HepG2 (cell line): Measurements from ENCODE around the gene CD300A. TPM values are rescaled to one million over a fixed set of nuclear protein-coding genes. Genes with fewer than 3 reads are reported as not detected.

Experiments
- HIVEP1 ChIP-seq: sonication (generic); formaldehyde crosslinking; IDR thresholded peaks from 2 replicates; pipeline ENCODE4 v1.4.0; 2020; ENCODE audit warnings: mild to moderate bottlenecking, missing genetic modification reagents
- NCOA2 ChIP-seq: sonication (generic); formaldehyde crosslinking; IDR thresholded peaks from 2 replicates; pipeline ENCODE4 v1.8.0; 2022; ENCODE audit warnings: inconsistent platforms
- RXRB ChIP-seq: IDR thresholded peaks from 2 replicates; pipeline ENCODE4 v1.6.1; 2016; ENCODE audit warnings: borderline replicate concordance, missing genetic modification reagents, missing compliant biosample characterization
- SCMH1 ChIP-seq: sonication (generic); formaldehyde crosslinking; IDR thresholded peaks from 2 replicates; pipeline ENCODE4 v1.9.0; 2021; ENCODE audit warnings: missing genetic modification reagents, mild to moderate bottlenecking, borderline replicate concordance
- SP1 ChIP-seq, 2 experiments: fragments of 450-650 bp in 1 of 2; sonication (generic) in 1 of 2; formaldehyde crosslinking in 1 of 2; IDR thresholded peaks; 2 replicates each; pipeline versions ENCODE4 v1.4.0 to v1.6.1; 2016 to 2020; ENCODE audit warnings: missing genetic modification reagents in 1 of 2
- SP140L ChIP-seq: sonication (generic); formaldehyde crosslinking; IDR thresholded peaks from 2 replicates; pipeline ENCODE4 v1.4.0; 2020; ENCODE audit warnings: missing genetic modification reagents, borderline replicate concordance
- TBX2 ChIP-seq: sonication (generic); formaldehyde crosslinking; IDR thresholded peaks from 2 replicates; pipeline ENCODE4 v1.5.0; 2020; ENCODE audit warnings: missing genetic modification reagents, mild to moderate bottlenecking, borderline replicate concordance
- ZFP36L1 ChIP-seq: sonication (generic); formaldehyde crosslinking; IDR thresholded peaks from 2 replicates; pipeline ENCODE4 v1.8.0; 2022; ENCODE audit warnings: mild to moderate bottlenecking, missing genetic modification reagents, moderate library complexity
- ZNF230 ChIP-seq: sonication (generic); formaldehyde crosslinking; IDR thresholded peaks from 2 replicates; pipeline ENCODE4 v1.4.0; 2020; ENCODE audit warnings: mild to moderate bottlenecking, missing genetic modification reagents
- ZNF235 ChIP-seq: sonication (generic); formaldehyde crosslinking; IDR thresholded peaks from 2 replicates; pipeline ENCODE4 v1.8.1; 2023; ENCODE audit warnings: mild to moderate bottlenecking, missing genetic modification reagents, borderline replicate concordance
- ZNF251 ChIP-seq: sonication (generic); formaldehyde crosslinking; IDR thresholded peaks from 2 replicates; pipeline ENCODE4 v1.9.0; 2021; ENCODE audit warnings: mild to moderate bottlenecking, missing genetic modification reagents
- ZNF383 ChIP-seq: sonication (generic); formaldehyde crosslinking; IDR thresholded peaks from 2 replicates; pipeline ENCODE4 v1.4.0; 2020; ENCODE audit warnings: missing genetic modification reagents, mild to moderate bottlenecking, borderline replicate concordance
- ZNF780A ChIP-seq: sonication (generic); formaldehyde crosslinking; IDR thresholded peaks from 2 replicates; pipeline ENCODE4 v1.8.0; 2022; ENCODE audit warnings: mild to moderate bottlenecking, missing genetic modification reagents, moderate library complexity
- polyA plus RNA-seq, 8 experiments: library from polyadenylated mRNA; depleted of rRNA in 3 of 8; stranded (reverse) in 7 of 8; unstranded in 1 of 8; fragments of >200 nt; fragmentation: Illumina TruSeq in 4 of 8; extraction: Trizol in 4 of 8; gene quantifications; 2 replicates each; pipeline versions ENCODE4 v1.2.1 to v1.2.3, GENCODE V29; 2011 to 2016; ENCODE audit warnings: low read depth in 4 of 8, missing spikeins in 1 of 8, mixed read lengths in 1 of 8; ENCODE audit not compliant: insufficient read depth in 1 of 8
- total RNA-seq, 5 experiments: library from RNA; depleted of rRNA; stranded (reverse); fragments of >200 nt; fragmentation: Illumina TruSeq; extraction: Trizol; gene quantifications; 2 replicates each; pipeline ENCODE4 v1.2.3, GENCODE V29; 2016; ENCODE audit warnings: low read depth in 1 of 5
- TF ChIP-seq, protein P1 (sequence below): sonication (generic); formaldehyde crosslinking; IDR thresholded peaks from 2 replicates; pipeline ENCODE4 v1.4.0; 2020; ENCODE audit warnings: missing genetic modification reagents
- TF ChIP-seq, protein P2 (sequence below): IDR thresholded peaks from 2 replicates; pipeline ENCODE4 v1.6.1; 2012; ENCODE audit warnings: low read length, improper control_type of control experiment
- TF ChIP-seq, protein P3 (sequence below): sonication (generic); formaldehyde crosslinking; IDR thresholded peaks from 2 replicates; pipeline ENCODE4 v1.8.1; 2023; ENCODE audit warnings: missing genetic modification reagents, inconsistent platforms, borderline replicate concordance
- TF ChIP-seq, protein P4 (sequence below): sonication (generic); formaldehyde crosslinking; conservative IDR thresholded peaks from 2 replicates; pipeline ENCODE4 v1.8.0; 2022; ENCODE audit warnings: low read depth, missing genetic modification reagents
- TF ChIP-seq, protein P5 (sequence below): sonication (generic); formaldehyde crosslinking; IDR thresholded peaks from 2 replicates; pipeline ENCODE4 v1.8.0; 2022; ENCODE audit warnings: mild to moderate bottlenecking, missing genetic modification reagents, moderate library complexity

CD300A gene
- total and polyA plus RNA-seq, 2 of the 13 experiments (the other 11 are each of a cell fraction or from before 2014, with no cell fraction given): not detected

DNA sequence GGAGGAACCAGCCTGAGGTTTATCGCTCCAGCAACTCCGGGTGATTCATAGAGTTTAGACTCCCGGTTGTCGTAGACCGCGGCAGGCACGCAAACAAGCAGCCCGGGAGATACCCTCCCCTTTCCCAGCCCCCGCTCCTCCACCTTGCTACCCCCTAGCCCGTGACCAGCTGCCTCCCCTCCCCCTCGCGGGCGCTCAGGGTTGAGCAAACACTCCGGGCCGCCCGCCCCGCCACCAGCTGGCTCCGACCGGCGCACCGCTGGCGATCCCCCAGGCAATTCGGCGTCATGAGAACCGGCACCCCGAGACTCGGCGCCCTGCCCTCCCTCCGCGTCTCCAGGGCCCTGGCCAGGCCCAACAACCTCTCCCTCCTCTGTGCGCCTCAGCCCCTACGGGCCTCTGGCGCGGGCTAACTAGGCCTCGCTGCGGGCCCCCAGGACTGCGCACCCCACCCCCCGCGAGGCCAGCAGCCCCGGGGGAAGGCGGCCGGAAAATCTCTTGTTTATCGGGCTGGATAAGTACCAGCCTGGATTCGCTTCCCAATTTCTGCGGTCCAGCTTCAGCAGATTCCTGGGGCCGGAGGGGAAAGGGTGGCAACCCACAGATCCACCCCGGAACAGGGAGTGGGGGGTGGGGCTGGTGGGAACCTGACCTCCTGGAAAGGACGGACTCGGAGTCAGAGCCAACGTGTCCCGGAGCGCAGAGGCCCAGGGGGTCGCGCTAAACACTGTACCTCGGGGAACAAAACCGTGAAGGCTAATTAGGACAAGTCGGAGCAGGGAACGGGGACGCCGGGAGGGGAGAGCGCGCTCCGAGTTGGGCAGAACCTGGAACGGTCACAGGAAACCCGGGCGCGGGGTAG lies 35.5 kb upstream of the CD300A start (continued):
- TF ChIP-seq, protein P1, sequence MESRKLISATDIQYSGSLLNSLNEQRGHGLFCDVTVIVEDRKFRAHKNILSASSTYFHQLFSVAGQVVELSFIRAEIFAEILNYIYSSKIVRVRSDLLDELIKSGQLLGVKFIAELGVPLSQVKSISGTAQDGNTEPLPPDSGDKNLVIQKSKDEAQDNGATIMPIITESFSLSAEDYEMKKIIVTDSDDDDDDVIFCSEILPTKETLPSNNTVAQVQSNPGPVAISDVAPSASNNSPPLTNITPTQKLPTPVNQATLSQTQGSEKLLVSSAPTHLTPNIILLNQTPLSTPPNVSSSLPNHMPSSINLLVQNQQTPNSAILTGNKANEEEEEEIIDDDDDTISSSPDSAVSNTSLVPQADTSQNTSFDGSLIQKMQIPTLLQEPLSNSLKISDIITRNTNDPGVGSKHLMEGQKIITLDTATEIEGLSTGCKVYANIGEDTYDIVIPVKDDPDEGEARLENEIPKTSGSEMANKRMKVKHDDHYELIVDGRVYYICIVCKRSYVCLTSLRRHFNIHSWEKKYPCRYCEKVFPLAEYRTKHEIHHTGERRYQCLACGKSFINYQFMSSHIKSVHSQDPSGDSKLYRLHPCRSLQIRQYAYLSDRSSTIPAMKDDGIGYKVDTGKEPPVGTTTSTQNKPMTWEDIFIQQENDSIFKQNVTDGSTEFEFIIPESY (CRISPR knock-in tag): no peak
- TF ChIP-seq ZNF235 (CRISPR knock-in tag): no peak
- TF ChIP-seq, protein P2, sequence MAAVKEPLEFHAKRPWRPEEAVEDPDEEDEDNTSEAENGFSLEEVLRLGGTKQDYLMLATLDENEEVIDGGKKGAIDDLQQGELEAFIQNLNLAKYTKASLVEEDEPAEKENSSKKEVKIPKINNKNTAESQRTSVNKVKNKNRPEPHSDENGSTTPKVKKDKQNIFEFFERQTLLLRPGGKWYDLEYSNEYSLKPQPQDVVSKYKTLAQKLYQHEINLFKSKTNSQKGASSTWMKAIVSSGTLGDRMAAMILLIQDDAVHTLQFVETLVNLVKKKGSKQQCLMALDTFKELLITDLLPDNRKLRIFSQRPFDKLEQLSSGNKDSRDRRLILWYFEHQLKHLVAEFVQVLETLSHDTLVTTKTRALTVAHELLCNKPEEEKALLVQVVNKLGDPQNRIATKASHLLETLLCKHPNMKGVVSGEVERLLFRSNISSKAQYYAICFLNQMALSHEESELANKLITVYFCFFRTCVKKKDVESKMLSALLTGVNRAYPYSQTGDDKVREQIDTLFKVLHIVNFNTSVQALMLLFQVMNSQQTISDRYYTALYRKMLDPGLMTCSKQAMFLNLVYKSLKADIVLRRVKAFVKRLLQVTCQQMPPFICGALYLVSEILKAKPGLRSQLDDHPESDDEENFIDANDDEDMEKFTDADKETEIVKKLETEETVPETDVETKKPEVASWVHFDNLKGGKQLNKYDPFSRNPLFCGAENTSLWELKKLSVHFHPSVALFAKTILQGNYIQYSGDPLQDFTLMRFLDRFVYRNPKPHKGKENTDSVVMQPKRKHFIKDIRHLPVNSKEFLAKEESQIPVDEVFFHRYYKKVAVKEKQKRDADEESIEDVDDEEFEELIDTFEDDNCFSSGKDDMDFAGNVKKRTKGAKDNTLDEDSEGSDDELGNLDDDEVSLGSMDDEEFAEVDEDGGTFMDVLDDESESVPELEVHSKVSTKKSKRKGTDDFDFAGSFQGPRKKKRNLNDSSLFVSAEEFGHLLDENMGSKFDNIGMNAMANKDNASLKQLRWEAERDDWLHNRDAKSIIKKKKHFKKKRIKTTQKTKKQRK: no peak
- TF ChIP-seq, protein P3, sequence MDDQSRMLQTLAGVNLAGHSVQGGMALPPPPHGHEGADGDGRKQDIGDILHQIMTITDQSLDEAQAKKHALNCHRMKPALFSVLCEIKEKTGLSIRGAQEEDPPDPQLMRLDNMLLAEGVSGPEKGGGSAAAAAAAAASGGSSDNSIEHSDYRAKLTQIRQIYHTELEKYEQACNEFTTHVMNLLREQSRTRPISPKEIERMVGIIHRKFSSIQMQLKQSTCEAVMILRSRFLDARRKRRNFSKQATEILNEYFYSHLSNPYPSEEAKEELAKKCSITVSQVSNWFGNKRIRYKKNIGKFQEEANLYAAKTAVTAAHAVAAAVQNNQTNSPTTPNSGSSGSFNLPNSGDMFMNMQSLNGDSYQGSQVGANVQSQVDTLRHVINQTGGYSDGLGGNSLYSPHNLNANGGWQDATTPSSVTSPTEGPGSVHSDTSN: no peak; the same call in none of the 2 replicates
- no peak for TF ChIP-seq SCMH1 (CRISPR knock-in tag)
- TF ChIP-seq NCOA2 (CRISPR knock-in tag): peak; percentile 45
- TF ChIP-seq TBX2: no peak; the same call in none of the 2 replicates
- TF ChIP-seq, protein P4, sequence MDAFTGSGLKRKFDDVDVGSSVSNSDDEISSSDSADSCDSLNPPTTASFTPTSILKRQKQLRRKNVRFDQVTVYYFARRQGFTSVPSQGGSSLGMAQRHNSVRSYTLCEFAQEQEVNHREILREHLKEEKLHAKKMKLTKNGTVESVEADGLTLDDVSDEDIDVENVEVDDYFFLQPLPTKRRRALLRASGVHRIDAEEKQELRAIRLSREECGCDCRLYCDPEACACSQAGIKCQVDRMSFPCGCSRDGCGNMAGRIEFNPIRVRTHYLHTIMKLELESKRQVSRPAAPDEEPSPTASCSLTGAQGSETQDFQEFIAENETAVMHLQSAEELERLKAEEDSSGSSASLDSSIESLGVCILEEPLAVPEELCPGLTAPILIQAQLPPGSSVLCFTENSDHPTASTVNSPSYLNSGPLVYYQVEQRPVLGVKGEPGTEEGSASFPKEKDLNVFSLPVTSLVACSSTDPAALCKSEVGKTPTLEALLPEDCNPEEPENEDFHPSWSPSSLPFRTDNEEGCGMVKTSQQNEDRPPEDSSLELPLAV (CRISPR knock-in tag): 0 out of 2 replicates have a peak, but pooled peaks have one; percentile 4
- peak; percentile 41; the same call in 1 of the 2 replicates for TF ChIP-seq ZFP36L1
- 0 out of 2 replicates have a peak, but pooled peaks have one; percentile 42 for TF ChIP-seq HIVEP1 (CRISPR knock-in tag)
- no peak for TF ChIP-seq SP1 (IDR thresholded peaks at IDR 0.05)
- no peak; the same call in 1 of the 2 replicates for TF ChIP-seq SP1 (CRISPR knock-in tag; IDR thresholded peaks at IDR 0.05)
- TF ChIP-seq SP140L (CRISPR knock-in tag): peak; percentile 74; the same call in 1 of the 2 replicates
- 0 out of 2 replicates have a peak, but pooled peaks have one; percentile 35 for TF ChIP-seq ZNF230
- TF ChIP-seq, protein P5, sequence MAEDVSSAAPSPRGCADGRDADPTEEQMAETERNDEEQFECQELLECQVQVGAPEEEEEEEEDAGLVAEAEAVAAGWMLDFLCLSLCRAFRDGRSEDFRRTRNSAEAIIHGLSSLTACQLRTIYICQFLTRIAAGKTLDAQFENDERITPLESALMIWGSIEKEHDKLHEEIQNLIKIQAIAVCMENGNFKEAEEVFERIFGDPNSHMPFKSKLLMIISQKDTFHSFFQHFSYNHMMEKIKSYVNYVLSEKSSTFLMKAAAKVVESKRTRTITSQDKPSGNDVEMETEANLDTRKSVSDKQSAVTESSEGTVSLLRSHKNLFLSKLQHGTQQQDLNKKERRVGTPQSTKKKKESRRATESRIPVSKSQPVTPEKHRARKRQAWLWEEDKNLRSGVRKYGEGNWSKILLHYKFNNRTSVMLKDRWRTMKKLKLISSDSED (CRISPR knock-in tag): no peak
- no peak; the same call in 1 of the 2 replicates for TF ChIP-seq ZNF780A
- TF ChIP-seq ZNF383 (CRISPR knock-in tag): no peak
- TF ChIP-seq ZNF251 (CRISPR knock-in tag): no peak
- peak; percentile 72 for TF ChIP-seq RXRB
